H9 (cell line): ENCODE results near the gene FSIP2. TPM values are rescaled to one million over a fixed set of nuclear protein-coding genes. Genes with fewer than 3 reads are reported as not detected.

Experiments
- DNase-seq: peaks from one replicate; pipeline ENCODE4 v3.0.0-alpha.2; 2017
- H2AFZ ChIP-seq: one replicate; pipeline ENCODE4 v1.6.1; 2013; ENCODE audit warnings: mild to moderate bottlenecking, low read length, control low read depth, moderate library complexity
- H2AK5ac ChIP-seq: 2 replicates; pipeline ENCODE4 v1.6.1; 2013; ENCODE audit warnings: low read length, control low read depth, mixed read lengths; ENCODE audit not compliant: insufficient read length
- H2BK120ac ChIP-seq: one replicate; pipeline ENCODE4 v1.6.1; 2013; ENCODE audit warnings: low read depth, mild to moderate bottlenecking, low read length, control low read depth, inconsistent platforms; ENCODE audit not compliant: poor library complexity, severe bottlenecking
- H2BK12ac ChIP-seq: 2 replicates; pipeline ENCODE4 v1.6.1; 2013; ENCODE audit warnings: low read length, control low read depth, mixed read lengths, low read depth; ENCODE audit not compliant: insufficient read length
- H2BK15ac ChIP-seq: 2 replicates; pipeline ENCODE4 v1.6.1; 2013; ENCODE audit warnings: low read depth, low read length, control low read depth
- H2BK20ac ChIP-seq: one replicate; pipeline ENCODE4 v1.6.1; 2013; ENCODE audit warnings: low read depth, mild to moderate bottlenecking, low read length, control low read depth, inconsistent platforms; ENCODE audit not compliant: poor library complexity, severe bottlenecking
- H2BK5ac ChIP-seq: 2 replicates; pipeline ENCODE4 v1.6.1; 2013; ENCODE audit warnings: low read length, control low read depth, mixed read lengths; ENCODE audit not compliant: insufficient read length
- H3K14ac ChIP-seq: 2 replicates; pipeline ENCODE4 v1.6.1; 2013; ENCODE audit warnings: low read length, control low read depth; ENCODE audit not compliant: insufficient read depth
- H3K18ac ChIP-seq: 2 replicates; pipeline ENCODE4 v1.6.1; 2013; ENCODE audit warnings: low read depth, mild to moderate bottlenecking, mixed read lengths, low read length, control low read depth; ENCODE audit not compliant: insufficient read length
- H3K23ac ChIP-seq: 2 replicates; pipeline ENCODE4 v1.6.1; 2013; ENCODE audit warnings: low read length, control low read depth, mixed read lengths, low read depth; ENCODE audit not compliant: insufficient read length
- H3K23me2 ChIP-seq: 2 replicates; pipeline ENCODE4 v1.6.1; 2013; ENCODE audit warnings: low read depth, mild to moderate bottlenecking, mixed read lengths, low read length, control low read depth; ENCODE audit not compliant: insufficient read length, poor library complexity, severe bottlenecking
- H3K27ac ChIP-seq: 2 replicates; pipeline ENCODE4 v1.5.1; 2013; ENCODE audit warnings: low read length, control low read depth, mixed read lengths, low read depth; ENCODE audit not compliant: insufficient read length
- H3K27me3 ChIP-seq: 2 replicates; pipeline ENCODE4 v1.6.1; 2013; ENCODE audit warnings: low read length, control low read depth, inconsistent platforms; ENCODE audit not compliant: insufficient read depth
- H3K4ac ChIP-seq: 2 replicates; pipeline ENCODE4 v1.6.1; 2013; ENCODE audit warnings: low read depth, mild to moderate bottlenecking, control low read depth, inconsistent platforms, low read length, moderate library complexity
- H3K4me1 ChIP-seq: 2 replicates; pipeline ENCODE4 v1.6.1; 2013; ENCODE audit warnings: low read length, control low read depth, inconsistent platforms; ENCODE audit not compliant: insufficient read depth
- H3K4me2 ChIP-seq: 2 replicates; pipeline ENCODE4 v1.6.1; 2013; ENCODE audit warnings: low read length, control low read depth, mixed read lengths; ENCODE audit not compliant: insufficient read length, insufficient read depth
- H3K56ac ChIP-seq: 2 replicates; pipeline ENCODE4 v1.6.1; 2013; ENCODE audit warnings: low read depth, mild to moderate bottlenecking, mixed read lengths, low read length, control low read depth; ENCODE audit not compliant: insufficient read length
- H3K79me1 ChIP-seq: 2 replicates; pipeline ENCODE4 v1.6.1; 2013; ENCODE audit warnings: low read depth, mild to moderate bottlenecking, moderate library complexity, low read length, control low read depth, inconsistent platforms; ENCODE audit not compliant: insufficient read depth, poor library complexity, severe bottlenecking
- H3K79me2 ChIP-seq: 2 replicates; pipeline ENCODE4 v1.6.1; 2013; ENCODE audit warnings: low read length, control low read depth, inconsistent platforms; ENCODE audit not compliant: insufficient read depth
- H3K9ac ChIP-seq: 2 replicates; pipeline ENCODE4 v1.6.1; 2013; ENCODE audit warnings: low read length, control low read depth, mixed read lengths; ENCODE audit not compliant: insufficient read length; ENCODE audit errors: extremely low read depth
- H3K9me3 ChIP-seq: one replicate; pipeline ENCODE4 v1.6.1; 2013; ENCODE audit warnings: low read depth, low read length, inconsistent platforms; ENCODE audit not compliant: control insufficient read depth
- H3T11ph ChIP-seq: one replicate; pipeline ENCODE4 v1.6.1; 2013; ENCODE audit warnings: mild to moderate bottlenecking, low read length, control low read depth, inconsistent platforms
- H4K20me1 ChIP-seq: one replicate; pipeline ENCODE4 v1.6.1; 2013; ENCODE audit not compliant: control insufficient read depth, insufficient read length, insufficient read depth
- H4K5ac ChIP-seq: 2 replicates; pipeline ENCODE4 v1.6.1; 2013; ENCODE audit warnings: low read depth, mild to moderate bottlenecking, mixed read lengths, low read length, control low read depth; ENCODE audit not compliant: insufficient read length
- H4K8ac ChIP-seq: replicated peaks from 2 replicates; pipeline ENCODE4 v1.6.1; 2013; ENCODE audit warnings: low read length, control low read depth, mixed read lengths, low read depth; ENCODE audit not compliant: insufficient read length
- H4K91ac ChIP-seq: 2 replicates; pipeline ENCODE4 v1.6.1; 2013; ENCODE audit warnings: low read depth, mild to moderate bottlenecking, moderate library complexity, mixed read lengths, low read length, control low read depth; ENCODE audit not compliant: insufficient read length
- H3K27ac Mint-ChIP-seq, 3 experiments: 2 replicates in 2 of 3; 3 replicates in 1 of 3; pipeline ENCODE4 v1.8.0; 2020 to 2021; ENCODE audit warnings: mixed read lengths in 3 of 3, mild to moderate bottlenecking in 1 of 3, moderate library complexity in 1 of 3
- H3K27me3 Mint-ChIP-seq: 2 replicates; pipeline ENCODE4 v1.8.0; 2021; ENCODE audit warnings: low read depth, mild to moderate bottlenecking, moderate library complexity, mixed read lengths
- H3K36me3 Mint-ChIP-seq, 3 experiments: 2 replicates in 2 of 3; 3 replicates in 1 of 3; pipeline ENCODE4 v1.8.0; 2020 to 2021; ENCODE audit warnings: low read depth in 3 of 3, mixed read lengths in 3 of 3; ENCODE audit not compliant: insufficient read depth in 1 of 3
- H3K4me1 Mint-ChIP-seq, 2 experiments: 2 replicates each; pipeline ENCODE4 v1.8.0; 2020; ENCODE audit warnings: mixed read lengths in 2 of 2
- H3K4me3 Mint-ChIP-seq, 2 experiments: 2 replicates in 1 of 2; 3 replicates in 1 of 2; pipeline ENCODE4 v1.8.0; 2020 to 2021; ENCODE audit warnings: mild to moderate bottlenecking in 2 of 2, mixed read lengths in 2 of 2, moderate library complexity in 1 of 2
- H3K9me3 Mint-ChIP-seq, 2 experiments: 2 replicates in 1 of 2; 3 replicates in 1 of 2; pipeline ENCODE4 v1.8.0; 2020; ENCODE audit warnings: mild to moderate bottlenecking in 2 of 2, mixed read lengths in 2 of 2, moderate library complexity in 1 of 2
- WGBS: extraction: QIAGEN DNeasy Blood & Tissue Kit; methylation state at CpG from one replicate; pipeline ENCODE4 v1.1.7; 2013; ENCODE audit warnings: missing lambda C conversion rate, low lambda C conversion rate, mixed read lengths; ENCODE audit not compliant: insufficient read length; ENCODE audit errors: extremely low coverage; 5-methylcytosine and 5-hydroxymethylcytosine counted together
- total RNA-seq: library from RNA; stranded (reverse); gene quantifications from 2 replicates; pipeline ENCODE4 v1.2.1, GENCODE V29; 2021
- TF ChIP-seq, protein P1 (sequence below): fragments of 200-600 bp; sonication (generic); conservative IDR thresholded peaks from 3 replicates; pipeline ENCODE4 v1.8.0; 2021; ENCODE audit warnings: antibody characterized with exemption, mild to moderate bottlenecking

FSIP2 gene
- total RNA-seq, 1 experiment from 2014 or later: 2.4 TPM

DNA sequence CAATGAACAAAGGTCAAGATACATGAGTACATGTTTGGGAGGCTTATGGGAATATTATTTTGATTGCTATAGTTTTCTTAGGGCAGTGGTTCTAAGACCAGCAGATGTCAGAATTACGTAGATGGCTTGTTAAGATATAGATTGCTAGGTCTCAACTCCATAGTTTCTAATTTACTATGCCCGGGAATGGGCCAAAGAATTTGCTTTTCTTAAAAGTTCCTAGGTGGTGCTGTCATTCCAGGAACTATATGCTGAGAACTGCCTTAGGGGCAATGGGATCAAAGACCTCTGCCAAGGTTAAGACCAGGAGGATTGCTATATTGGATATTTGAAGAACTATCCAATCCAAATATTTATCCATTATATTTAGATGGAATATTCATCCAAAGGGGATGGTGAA, 141.8 kb downstream of the FSIP2 start:
- Histone ChIP-seq H3K79me2 (no peaks in the 10 kb centered on the region), H2BK12ac (no peak overlapping the region)
- no CpG with 5 or more reads among the region's 2 CpGs for WGBS

More for the DNA sequence above, 141.8 kb downstream of the FSIP2 start:
- H3K27ac Mint-ChIP-seq: no peak overlapping the region
- H2BK120ac ChIP-seq: no peak overlapping the region
- H3K23ac ChIP-seq: no peak overlapping the region
- H4K91ac ChIP-seq: no peak overlapping the region
- H2AK5ac ChIP-seq: no peak overlapping the region
- H3K56ac ChIP-seq: no peak overlapping the region
- no peaks in the 10 kb centered on the region for H3K79me1 ChIP-seq
- H3T11ph ChIP-seq: no peak overlapping the region
- H3K14ac ChIP-seq: no peak overlapping the region
- TF ChIP-seq, protein P1, sequence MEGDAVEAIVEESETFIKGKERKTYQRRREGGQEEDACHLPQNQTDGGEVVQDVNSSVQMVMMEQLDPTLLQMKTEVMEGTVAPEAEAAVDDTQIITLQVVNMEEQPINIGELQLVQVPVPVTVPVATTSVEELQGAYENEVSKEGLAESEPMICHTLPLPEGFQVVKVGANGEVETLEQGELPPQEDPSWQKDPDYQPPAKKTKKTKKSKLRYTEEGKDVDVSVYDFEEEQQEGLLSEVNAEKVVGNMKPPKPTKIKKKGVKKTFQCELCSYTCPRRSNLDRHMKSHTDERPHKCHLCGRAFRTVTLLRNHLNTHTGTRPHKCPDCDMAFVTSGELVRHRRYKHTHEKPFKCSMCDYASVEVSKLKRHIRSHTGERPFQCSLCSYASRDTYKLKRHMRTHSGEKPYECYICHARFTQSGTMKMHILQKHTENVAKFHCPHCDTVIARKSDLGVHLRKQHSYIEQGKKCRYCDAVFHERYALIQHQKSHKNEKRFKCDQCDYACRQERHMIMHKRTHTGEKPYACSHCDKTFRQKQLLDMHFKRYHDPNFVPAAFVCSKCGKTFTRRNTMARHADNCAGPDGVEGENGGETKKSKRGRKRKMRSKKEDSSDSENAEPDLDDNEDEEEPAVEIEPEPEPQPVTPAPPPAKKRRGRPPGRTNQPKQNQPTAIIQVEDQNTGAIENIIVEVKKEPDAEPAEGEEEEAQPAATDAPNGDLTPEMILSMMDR: no peak
- H4K20me1 ChIP-seq: no peaks in the 10 kb centered on the region
- no peak overlapping the region for H3K9ac ChIP-seq
- H3K4me1 Mint-ChIP-seq: no peaks in the 10 kb centered on the region
- H3K4me2 ChIP-seq: no peak overlapping the region
- H3K18ac ChIP-seq: no peak overlapping the region
- H2BK15ac ChIP-seq: no peak overlapping the region
- H3K9me3 Mint-ChIP-seq: peaks cover 0 to 4% of the 10 kb centered on the region in 2 experiments; a peak in 2 of 5 replicates
- no peaks in the 10 kb centered on the region for H3K4me1 ChIP-seq
- no peak overlapping the region for H3K27ac ChIP-seq
- no peaks in the 10 kb centered on the region for H3K9me3 ChIP-seq
- H2AFZ ChIP-seq: no peak overlapping the region
- no peak overlapping the region for H2BK5ac ChIP-seq
- H3K27me3 ChIP-seq: no peaks in the 10 kb centered on the region
- H3K4ac ChIP-seq: no peak overlapping the region
- no peak overlapping the region for H2BK20ac ChIP-seq
- H4K8ac ChIP-seq: no peak overlapping the region
- H3K36me3 Mint-ChIP-seq: no peaks in the 10 kb centered on the region
- H4K5ac ChIP-seq: no peak overlapping the region
- no peak for DNase-seq
- H3K4me3 Mint-ChIP-seq: no peak overlapping the region
- H3K27me3 Mint-ChIP-seq: no peaks in the 10 kb centered on the region
- H3K23me2 ChIP-seq: no peaks in the 10 kb centered on the region
